SK-N-SH treated with all-trans-retinoic acid at 6 μM for 48 hours (cell line): ENCODE data around the gene CBFA2T2.
"Not testable (repeated sequence)": the region's sequence is repeated elsewhere in the genome, so short reads cannot be mapped to it uniquely, and the experiment has no call there.

Experiments
- ATAC-seq: fragments of 200-7000 bp; cut with Tn5 transposase; 3 replicates; pipeline ENCODE4 v1.9.1; 2020; ENCODE audit warnings: mild to moderate bottlenecking, moderate library complexity
- ARNTL ChIP-seq: fragments of 450-650 bp; formaldehyde crosslinking; IDR thresholded peaks from 2 replicates; pipeline ENCODE4 v1.5.0; 2020; ENCODE audit warnings: low read depth, mild to moderate bottlenecking, moderate library complexity, borderline replicate concordance
- BACH2 ChIP-seq: fragments of 250-450 bp; sonication (Bioruptor Pico); IDR thresholded peaks from 2 replicates; pipeline ENCODE4 v1.9.0; 2021; ENCODE audit warnings: mild to moderate bottlenecking, borderline replicate concordance
- CREB5 ChIP-seq: fragments of 250-450 bp; sonication (Bioruptor Pico); IDR thresholded peaks from 2 replicates; pipeline ENCODE4 v1.5.1; 2020; ENCODE audit warnings: low read depth, mild to moderate bottlenecking, moderate library complexity
- CSDC2 ChIP-seq: fragments of 250-450 bp; sonication (Bioruptor Pico); IDR thresholded peaks from 2 replicates; pipeline ENCODE4 v1.5.0; 2020; ENCODE audit warnings: mild to moderate bottlenecking, moderate library complexity
- CSRNP3 ChIP-seq: fragments of 250-450 bp; sonication (Bioruptor Pico); IDR thresholded peaks from 2 replicates; pipeline ENCODE4 v1.5.1; 2021; ENCODE audit warnings: mild to moderate bottlenecking, moderate library complexity
- ESRRG ChIP-seq: fragments of 250-450 bp; sonication (Bioruptor Pico); IDR thresholded peaks from 2 replicates; pipeline ENCODE4 v1.6.1; 2021; ENCODE audit warnings: mild to moderate bottlenecking
- GLIS3 ChIP-seq: fragments of 250-450 bp; sonication (Bioruptor Pico); IDR thresholded peaks from 2 replicates; pipeline ENCODE4 v1.5.0; 2020; ENCODE audit warnings: mild to moderate bottlenecking, moderate library complexity
- ISL1 ChIP-seq: fragments of 250-450 bp; sonication (Bioruptor Pico); IDR thresholded peaks from 2 replicates; pipeline ENCODE4 v2.1.2; 2022; ENCODE audit warnings: mild to moderate bottlenecking, moderate library complexity
- OSR1 ChIP-seq: fragments of 250-450 bp; sonication (Bioruptor Pico); IDR thresholded peaks from 2 replicates; pipeline ENCODE4 v1.8.0; 2022; ENCODE audit warnings: moderate library complexity, mild to moderate bottlenecking, inconsistent platforms
- PATZ1 ChIP-seq: fragments of 250-450 bp; sonication (Bioruptor Pico); IDR thresholded peaks from 2 replicates; pipeline ENCODE4 v1.8.0; 2020; ENCODE audit warnings: mild to moderate bottlenecking, moderate library complexity, borderline replicate concordance
- POU6F1 ChIP-seq: fragments of 250-450 bp; sonication (Bioruptor Pico); IDR thresholded peaks from 2 replicates; pipeline ENCODE4 v1.8.0; 2021; ENCODE audit warnings: low read depth, mild to moderate bottlenecking, moderate library complexity, borderline replicate concordance
- PPARA ChIP-seq: fragments of 250-450 bp; sonication (Bioruptor Pico); IDR thresholded peaks from 2 replicates; pipeline ENCODE4 v1.5.0; 2020; ENCODE audit warnings: mild to moderate bottlenecking, borderline replicate concordance
- RARB ChIP-seq: fragments of 250-450 bp; sonication (Bioruptor Pico); IDR thresholded peaks from 2 replicates; pipeline ENCODE4 v1.8.0; 2021; ENCODE audit warnings: mild to moderate bottlenecking, moderate library complexity
- SNAI2 ChIP-seq: fragments of 250-450 bp; sonication (Bioruptor Pico); IDR thresholded peaks from 2 replicates; pipeline ENCODE4 v1.5.0; 2020; ENCODE audit warnings: mild to moderate bottlenecking, moderate library complexity
- TCF4 ChIP-seq: fragments of 250-450 bp; sonication (Bioruptor Pico); IDR thresholded peaks from 2 replicates; pipeline ENCODE4 v1.8.0; 2021; ENCODE audit warnings: mild to moderate bottlenecking, moderate library complexity, borderline replicate concordance
- TOX ChIP-seq: fragments of 250-450 bp; sonication (Bioruptor Pico); IDR thresholded peaks from 2 replicates; pipeline ENCODE4 v1.8.0; 2021; ENCODE audit warnings: mild to moderate bottlenecking, moderate library complexity, borderline replicate concordance
- TSHZ2 ChIP-seq: fragments of 250-450 bp; sonication (Bioruptor Pico); IDR thresholded peaks from 2 replicates; pipeline ENCODE4 v1.5.0; 2020; ENCODE audit warnings: mild to moderate bottlenecking, moderate library complexity
- ZC3H10 ChIP-seq: fragments of 250-450 bp; sonication (Bioruptor Pico); IDR thresholded peaks from 2 replicates; pipeline ENCODE4 v1.5.1; 2021; ENCODE audit warnings: mild to moderate bottlenecking, moderate library complexity
- ZFP3 ChIP-seq: fragments of 250-450 bp; sonication (Bioruptor Pico); IDR thresholded peaks from 2 replicates; pipeline ENCODE4 v1.5.0; 2020; ENCODE audit warnings: mild to moderate bottlenecking, moderate library complexity
- ZFP30 ChIP-seq: fragments of 450-650 bp; formaldehyde crosslinking; IDR thresholded peaks from 2 replicates; pipeline ENCODE4 v1.5.0; 2022; ENCODE audit warnings: mild to moderate bottlenecking, moderate library complexity
- ZNF565 ChIP-seq: fragments of 450-650 bp; formaldehyde crosslinking; conservative IDR thresholded peaks from 2 replicates; pipeline ENCODE4 v1.5.0; 2020; ENCODE audit warnings: low read depth, mild to moderate bottlenecking, moderate library complexity
- ZNF70 ChIP-seq: fragments of 450-650 bp; formaldehyde crosslinking; IDR thresholded peaks from 2 replicates; pipeline ENCODE4 v1.5.0; 2020; ENCODE audit warnings: mild to moderate bottlenecking, moderate library complexity
- ZNF8 ChIP-seq: fragments of 450-650 bp; formaldehyde crosslinking; IDR thresholded peaks from 2 replicates; pipeline ENCODE4 v1.5.0; 2020; ENCODE audit warnings: mild to moderate bottlenecking, moderate library complexity

The CBFA2T2 gene

GRCh38 chr20:33629533-33629932 is 139.6 kb downstream of the CBFA2T2 start:
- ATAC-seq = no peak
- TF ChIP-seq BACH2 (CRISPR knock-in tag) (no peak), TSHZ2 (CRISPR knock-in tag) (no peak), CSRNP3 (CRISPR knock-in tag) (no peak), SNAI2 (CRISPR knock-in tag) (no peak), TOX (CRISPR knock-in tag) (no peak), ESRRG (CRISPR knock-in tag) (no peak), ISL1 (CRISPR knock-in tag) (no peak), CREB5 (CRISPR knock-in tag) (no peak), TCF4 (CRISPR knock-in tag) (no peak), ZFP30 (CRISPR knock-in tag) (no peak), GLIS3 (no peak), POU6F1 (CRISPR knock-in tag) (no peak), CSDC2 (no peak), OSR1 (CRISPR knock-in tag) (no peak), ARNTL (no peak), PATZ1 (no peak), ZNF8 (CRISPR knock-in tag) (no peak), ZNF70 (CRISPR knock-in tag) (no peak), PPARA (CRISPR knock-in tag) (no peak), ZC3H10 (CRISPR knock-in tag) (no peak)

- TF ChIP-seq SNAI2 (CRISPR knock-in tag) = no peak
- TF ChIP-seq ZFP3 (CRISPR knock-in tag) = no peak
- no peak for TF ChIP-seq ESRRG (CRISPR knock-in tag)
Observed at GRCh38 chr20:33629979-33630378, 140.1 kb downstream of the CBFA2T2 start.

GRCh38 chr20:33630507-33630906 is 140.6 kb downstream of the CBFA2T2 start:
- ATAC-seq = no peak
- TF ChIP-seq BACH2 (CRISPR knock-in tag) = no peak
- TF ChIP-seq SNAI2 (CRISPR knock-in tag) = no peak
- no peak for TF ChIP-seq GLIS3
- no peak for TF ChIP-seq OSR1 (CRISPR knock-in tag)
- no peak for TF ChIP-seq ZNF565 (CRISPR knock-in tag)
- TF ChIP-seq ZC3H10 (CRISPR knock-in tag) = no peak
- no peak for TF ChIP-seq CSDC2
- TF ChIP-seq ZNF70 (CRISPR knock-in tag) = no peak
- no peak for TF ChIP-seq TCF4 (CRISPR knock-in tag)
- TF ChIP-seq CREB5 (CRISPR knock-in tag) = no peak
- no peak for TF ChIP-seq TOX (CRISPR knock-in tag)
- TF ChIP-seq PATZ1 = no peak
- TF ChIP-seq RARB (CRISPR knock-in tag) = no peak

More at GRCh38 chr20:33629979-33630378, 140.1 kb downstream of the CBFA2T2 start:
- ATAC-seq = no peak

- ATAC-seq = not testable (repeated sequence)
Observed at GRCh38 chr20:33631910-33632309, 142.0 kb downstream of the CBFA2T2 start.
